T47D (cell line): Measurements from ENCODE around the gene RAB32.
A peak's percentile ranks its signal among the peaks of the same experiment; 100 is the strongest.

Experiments
- DNase-seq, 2 experiments: peaks; one replicate each; pipeline versions ENCODE4 v3.0.0 to v3.0.0-alpha.2; 2011 to 2012; ENCODE audit warnings: low read depth in 1 of 2, low spot score in 1 of 2
- JUND ChIP-seq: IDR thresholded peaks from 2 replicates; pipeline ENCODE4 v1.6.1; 2012; ENCODE audit warnings: low read depth
- in situ Hi-C: cut with HindIII; loops from 2 replicates; pipeline ENCODE4 v1.10.0; 2016; ENCODE audit warnings: low sequenced_read_pairs, low pct_unique_long_range_greater_than_20kb

Gene RAB32

GRCh38 chr6:146543211-146543939 lies at the start of gene RAB32:
Gene RAB32 (plus strand): TSS chr6:146543833. CDS start chr6:146543872, 39 bp downstream.
- TF ChIP-seq JUND, result no peak
- in situ Hi-C loops, result no loop called here
- DNase-seq, result peak; percentile 78 to 90

GRCh38 chr6:146498309-146498708 lies 45.3 kb upstream of the RAB32 start:
- in situ Hi-C loops, result no loop called here
- no peak for TF ChIP-seq JUND
- DNase-seq, result no peak

- no peak for DNase-seq
- no peak for TF ChIP-seq JUND
- in situ Hi-C loops, result no loop called here
These were observed 40.5 kb upstream of the RAB32 start for GRCh38 chr6:146503096-146503495.

- in situ Hi-C loops, result no loop called here
- no peak for TF ChIP-seq JUND
These were observed 28.4 kb upstream of the RAB32 start for GRCh38 chr6:146515212-146515611.

GRCh38 chr6:146526192-146526591 lies 17.4 kb upstream of the RAB32 start:
- in situ Hi-C loops, result no loop called here
- TF ChIP-seq JUND, result no peak
- DNase-seq, result peak in 1 of 2 experiments; percentile 43

More at GRCh38 chr6:146515212-146515611, 28.4 kb upstream of the RAB32 start:
- DNase-seq, result no peak

- DNase-seq, result no peak
- in situ Hi-C loops, result no loop called here
- TF ChIP-seq JUND, result no peak
These were observed 10.9 kb upstream of the RAB32 start for GRCh38 chr6:146532702-146533101.

GRCh38 chr6:146542881-146543210 lies 787 bp upstream of the RAB32 start:
- in situ Hi-C loops, result no loop called here
- no peak for TF ChIP-seq JUND
- no peak for DNase-seq

- no peak for TF ChIP-seq JUND
- peak in 1 of 2 experiments; percentile 33 for DNase-seq
- in situ Hi-C loops, result no loop called here
These were observed 445 bp downstream of the RAB32 start for GRCh38 chr6:146543940-146544615.

- in situ Hi-C loops, result no loop called here
- no peak for DNase-seq
- TF ChIP-seq JUND, result no peak
These were observed 1.1 kb downstream of the RAB32 start for GRCh38 chr6:146544616-146545182.

- in situ Hi-C loops, result no loop called here
- no peak for TF ChIP-seq JUND
- no peak for DNase-seq
These were observed 1.9 kb downstream of the RAB32 start for GRCh38 chr6:146545581-146545980.

GRCh38 chr6:146546443-146547043 lies 2.9 kb downstream of the RAB32 start:
- peak; percentile 39; the same call in 1 of the 2 replicates for TF ChIP-seq JUND
- in situ Hi-C loops, result no loop called here
- DNase-seq, result peak in 1 of 2 experiments; percentile 59

- TF ChIP-seq JUND, result no peak
- no peak for DNase-seq
- in situ Hi-C loops, result no loop called here
These were observed 4.3 kb downstream of the RAB32 start for GRCh38 chr6:146547889-146548288.

- no peak for DNase-seq
- TF ChIP-seq JUND, result no peak
- in situ Hi-C loops, result no loop called here
These were observed 5.3 kb downstream of the RAB32 start for GRCh38 chr6:146548898-146549374.
